Cardiac fibroblast (primary cell): Measurements from ENCODE around the gene LAMB4.

Source experiments
- DNase-seq, 2 donors: peaks; one replicate each; pipeline versions ENCODE4 v3.0.0 to v3.0.0-alpha.2; 2010; ENCODE audit warnings: low read depth in 2 of 2
- H3K4me3 ChIP-seq, 2 donors: replicated peaks in 1 of 2; 1 replicate in 1 of 2; 2 replicates in 1 of 2; pipeline ENCODE4 v1.5.1; 2011; ENCODE audit warnings: low read depth in 2 of 2, low read length in 2 of 2, mild to moderate bottlenecking in 2 of 2, moderate library complexity in 1 of 2
- CTCF ChIP-seq: IDR thresholded peaks from one replicate; pipeline ENCODE4 v1.5.1; 2011; ENCODE audit warnings: low read depth, mild to moderate bottlenecking, low read length, inconsistent platforms

LAMB4 gene

GRCh38 chr7:107975394-107976013 lies 154.7 kb downstream of the LAMB4 start:
- H3K4me3 ChIP-seq = no peak overlapping the region
- no peak for DNase-seq
- no peak for TF ChIP-seq CTCF

- H3K4me3 ChIP-seq = no peak overlapping the region
- no peak for TF ChIP-seq CTCF
- no peak for DNase-seq
Measured at GRCh38 chr7:107973861-107974260, 156.3 kb downstream of the LAMB4 start.
